Medulla oblongata (tissue), 1 donor: ENCODE measurements around the gene RFX1.
"Not testable (repeated sequence)": the region's sequence is repeated elsewhere in the genome, so short reads cannot be mapped to it uniquely, and the experiment has no call there.

ENCODE experiments used
- DNase-seq: peaks from one replicate; pipeline ENCODE4 v3.0.0-alpha.2; 2015; ENCODE audit errors: extremely low spot score

Gene RFX1

DNA sequence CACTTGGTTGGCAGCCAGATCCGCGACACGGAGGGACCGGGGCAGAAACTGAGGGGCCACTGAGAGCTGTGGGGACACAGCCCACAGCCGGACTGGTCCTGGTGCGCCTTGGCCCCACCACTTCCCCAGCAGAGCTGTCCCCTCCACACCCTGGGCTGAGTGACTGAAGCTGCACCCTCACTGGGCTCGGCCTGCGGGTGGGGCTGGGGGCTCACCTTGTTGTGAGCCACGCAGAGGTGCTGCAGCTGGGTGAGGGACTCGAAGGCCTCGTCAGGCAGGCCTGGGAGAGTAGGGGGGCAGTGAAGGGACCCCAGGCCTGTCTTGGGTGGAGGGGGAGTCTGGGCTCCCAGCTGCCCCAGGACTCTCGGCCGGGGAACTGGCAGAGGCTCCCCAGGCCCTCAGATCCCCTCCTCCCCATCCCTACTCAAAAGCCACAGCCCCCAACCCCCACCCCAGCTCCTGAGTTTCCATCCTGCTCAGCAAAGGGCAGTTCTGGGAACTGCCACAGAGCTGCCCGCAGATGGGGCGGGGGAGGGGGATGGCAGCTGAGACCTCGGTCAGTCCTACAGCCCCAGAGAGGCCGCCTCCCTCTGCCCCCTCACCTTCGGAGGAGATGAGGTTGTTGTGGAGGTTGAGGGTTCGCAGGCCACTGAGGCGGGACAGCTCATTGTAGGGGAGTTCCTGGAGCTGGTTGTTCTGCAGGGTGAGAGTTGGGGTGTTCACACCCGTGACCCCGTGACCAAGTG is 70.2 kb downstream of the RFX1 start:
- DNase-seq = no peak

DNA sequence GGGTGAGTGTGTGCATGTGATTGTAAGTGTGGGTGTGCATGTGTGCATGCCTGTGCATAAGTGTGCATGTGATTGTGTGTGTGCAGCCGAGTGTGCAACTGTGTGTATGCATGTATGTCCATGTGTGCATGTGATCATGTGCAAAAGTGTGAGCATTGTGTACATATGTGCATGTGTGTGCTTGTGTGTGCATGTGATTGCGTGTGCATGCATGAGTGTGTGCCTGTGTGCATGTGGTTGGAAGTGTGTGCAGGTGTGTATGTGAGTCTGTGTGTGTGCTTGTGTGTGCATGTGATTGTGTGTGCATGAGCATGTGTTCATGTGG is 71.4 kb downstream of the RFX1 start:
- DNase-seq = no peak

DNA sequence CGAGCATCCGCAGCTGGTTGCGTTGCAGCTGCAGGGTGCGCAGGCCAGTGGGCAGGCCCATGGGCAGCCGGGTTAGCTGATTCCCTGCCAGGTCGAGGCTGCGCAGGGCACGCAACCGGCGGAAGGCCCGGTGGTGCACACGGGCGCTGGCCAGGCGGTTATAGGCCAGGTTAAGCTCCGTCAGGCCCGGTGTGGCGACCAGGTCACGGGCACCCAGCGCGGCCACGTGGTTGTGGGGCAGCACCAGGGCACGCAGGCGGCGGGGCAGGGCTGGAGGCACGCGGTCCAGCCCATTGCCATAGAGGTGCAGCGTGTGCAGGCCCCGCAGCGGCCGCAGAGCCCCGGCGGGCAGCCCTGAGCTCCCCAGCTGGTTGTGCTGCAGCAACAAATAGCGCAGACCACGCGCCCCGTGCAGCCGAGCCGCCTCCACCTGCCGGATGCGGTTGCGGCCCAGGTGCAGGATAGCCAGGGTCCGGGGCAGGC is 73.2 kb downstream of the RFX1 start:
- no peak for DNase-seq

DNA sequence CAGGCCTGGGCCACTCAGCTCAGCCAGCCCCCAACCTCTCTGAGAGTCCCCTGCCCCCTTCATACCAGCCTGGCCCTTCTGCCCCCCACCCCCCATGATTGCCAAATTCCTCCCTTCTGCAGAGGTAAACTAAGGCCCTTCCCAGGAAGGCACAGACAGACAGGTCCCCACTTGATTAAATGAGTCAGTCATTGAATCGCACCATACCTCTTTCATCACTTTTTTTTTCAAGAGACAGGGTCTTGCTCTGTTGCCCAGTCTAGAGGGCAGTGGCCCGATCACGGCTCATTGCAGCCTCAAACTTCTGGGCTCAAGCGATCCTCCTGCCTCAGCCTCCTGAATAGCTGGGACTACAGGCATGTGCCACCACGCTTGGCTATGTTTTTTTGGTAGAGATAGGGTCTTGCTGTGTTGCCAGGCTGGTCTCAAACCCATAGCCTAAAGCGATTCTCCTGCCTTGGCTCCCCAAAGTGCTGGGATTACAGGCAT is 73.9 kb downstream of the RFX1 start:
- DNase-seq = no peak

DNA sequence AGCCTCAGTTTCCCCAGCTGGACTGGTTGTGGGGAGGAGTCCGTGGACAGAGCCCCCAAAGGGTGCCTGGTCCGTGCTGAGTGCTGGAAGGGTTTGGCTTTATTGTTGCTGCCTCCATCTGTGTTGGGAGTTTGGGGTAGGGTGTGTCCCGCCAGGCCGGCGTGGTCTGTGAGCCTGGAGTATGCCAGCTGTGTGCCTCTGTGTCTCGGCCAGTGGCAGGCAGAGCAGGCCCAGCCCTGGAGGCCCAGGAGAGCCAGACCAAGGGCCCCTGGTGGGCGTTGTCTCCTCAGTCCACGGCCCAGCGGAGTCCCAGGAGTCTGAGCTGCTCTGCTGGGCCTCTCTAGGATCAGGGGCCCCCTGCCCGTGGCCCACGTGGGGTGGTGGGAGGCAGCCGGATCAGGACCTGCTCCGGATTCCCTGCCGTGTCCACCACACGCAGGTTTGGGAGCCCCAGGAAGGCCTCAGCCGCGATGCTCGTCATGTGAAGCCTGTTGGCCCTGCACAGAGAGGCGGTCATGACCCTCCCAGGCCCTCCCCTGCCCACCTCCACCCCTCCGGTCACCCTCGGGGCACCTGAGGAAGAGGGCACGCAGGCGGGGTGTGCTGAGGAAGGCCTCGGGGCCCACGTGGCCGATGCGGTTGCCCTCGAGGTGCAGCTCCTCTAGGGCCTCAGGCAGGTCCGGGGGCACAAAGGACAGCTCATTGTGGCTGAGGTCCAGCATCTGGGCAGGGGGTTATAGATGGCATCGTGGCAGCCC is 74.5 kb downstream of the RFX1 start:
- DNase-seq = no peak

DNA sequence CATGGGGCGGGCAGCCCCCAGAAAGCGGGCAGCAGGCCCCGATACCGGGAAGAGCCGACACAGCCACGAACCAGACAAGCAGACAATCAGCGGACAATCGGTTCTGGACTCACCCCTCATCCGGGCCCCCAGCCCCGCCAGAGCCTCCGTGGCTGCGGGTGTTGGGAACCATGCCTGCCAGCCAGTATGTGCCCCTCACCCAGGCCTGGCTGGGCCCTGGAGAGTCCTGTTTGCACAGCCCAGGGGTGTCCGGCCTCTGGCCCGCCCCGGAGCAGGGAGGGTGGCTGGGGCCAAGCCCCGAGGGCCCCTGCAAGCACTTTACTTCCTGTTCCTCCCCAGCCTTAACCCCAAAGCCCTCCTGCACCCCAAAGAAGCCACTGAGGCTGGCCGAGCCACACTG is 75.7 kb downstream of the RFX1 start:
- no peak for DNase-seq

DNA sequence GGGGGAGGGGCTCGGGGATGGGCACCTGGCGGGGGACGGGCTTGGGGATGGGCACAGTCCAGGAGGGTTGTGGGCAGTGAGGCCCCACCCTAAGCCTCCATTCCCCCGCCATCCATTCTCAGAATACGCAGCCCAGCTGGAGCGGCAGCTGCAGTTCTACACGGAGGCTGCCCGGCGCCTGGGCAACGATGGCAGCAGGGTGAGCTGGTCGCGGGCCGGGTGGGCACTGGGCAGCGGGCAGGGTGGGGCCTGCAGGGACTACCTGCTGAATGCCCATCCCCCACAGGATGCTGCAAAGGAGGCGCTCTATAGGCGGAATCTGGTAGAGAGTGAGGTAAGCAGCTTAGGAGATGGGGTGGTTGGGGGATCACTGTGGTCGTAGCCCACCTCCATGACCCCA is 76.2 kb downstream of the RFX1 start:
- no peak for DNase-seq

DNA sequence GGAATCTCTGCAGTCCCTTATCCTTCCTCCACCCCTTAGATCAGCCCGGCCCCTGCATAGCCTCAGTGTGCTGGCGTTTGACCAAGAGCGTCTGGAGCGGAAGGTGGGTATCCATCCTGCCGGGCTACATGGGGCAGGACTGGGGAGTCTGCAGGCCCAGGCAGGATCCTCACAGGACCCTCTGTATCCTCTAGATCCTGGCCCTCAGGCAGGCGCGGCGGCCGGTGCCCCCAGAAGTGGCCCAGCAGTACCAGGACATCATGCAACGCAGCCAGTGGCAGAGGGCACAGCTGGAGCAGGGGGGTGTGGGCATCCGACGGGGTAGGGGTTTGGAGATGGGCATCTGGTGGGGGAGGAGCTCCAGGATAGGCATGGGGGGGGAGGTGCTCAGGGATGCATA is 76.8 kb downstream of the RFX1 start:
- DNase-seq = no peak

DNA sequence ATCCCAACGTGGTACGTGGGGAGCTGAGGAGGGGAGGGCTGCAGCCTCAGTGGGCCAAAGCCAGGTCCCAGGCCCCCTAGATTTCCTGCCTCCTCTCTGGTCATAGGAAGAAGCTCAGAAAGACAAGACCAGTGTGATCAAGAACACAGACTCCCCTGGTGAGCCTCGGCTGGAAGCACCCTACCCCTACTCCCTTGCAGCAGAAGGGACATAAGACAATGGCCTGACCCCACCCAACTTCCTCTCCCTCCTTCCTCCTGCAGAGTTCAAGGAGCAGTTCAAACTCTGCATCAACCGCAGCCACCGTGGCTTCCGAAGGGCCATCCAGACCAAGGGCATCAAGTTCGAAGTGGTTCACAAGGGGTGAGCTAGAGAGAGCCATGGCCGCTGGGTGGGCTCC is 79.4 kb downstream of the RFX1 start:
- no peak for DNase-seq

DNA sequence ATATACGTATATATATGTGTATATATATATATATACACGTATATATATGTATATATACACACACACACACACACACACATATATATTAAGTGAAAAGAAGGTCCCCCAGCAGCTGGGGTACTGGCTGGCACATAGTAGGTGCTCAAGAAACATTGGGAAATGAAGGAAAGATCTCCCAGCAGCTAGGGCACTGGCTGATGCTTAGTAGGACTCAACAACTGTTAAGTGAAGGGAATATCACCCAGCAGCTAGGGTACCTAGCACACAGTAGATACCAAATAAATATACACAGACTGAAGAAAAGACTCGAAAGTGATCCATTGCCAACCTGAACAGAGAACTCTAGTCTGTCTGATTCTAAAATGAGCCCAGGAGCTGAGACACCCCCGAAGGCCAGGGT is 80.1 kb downstream of the RFX1 start:
- DNase-seq = no peak

DNA sequence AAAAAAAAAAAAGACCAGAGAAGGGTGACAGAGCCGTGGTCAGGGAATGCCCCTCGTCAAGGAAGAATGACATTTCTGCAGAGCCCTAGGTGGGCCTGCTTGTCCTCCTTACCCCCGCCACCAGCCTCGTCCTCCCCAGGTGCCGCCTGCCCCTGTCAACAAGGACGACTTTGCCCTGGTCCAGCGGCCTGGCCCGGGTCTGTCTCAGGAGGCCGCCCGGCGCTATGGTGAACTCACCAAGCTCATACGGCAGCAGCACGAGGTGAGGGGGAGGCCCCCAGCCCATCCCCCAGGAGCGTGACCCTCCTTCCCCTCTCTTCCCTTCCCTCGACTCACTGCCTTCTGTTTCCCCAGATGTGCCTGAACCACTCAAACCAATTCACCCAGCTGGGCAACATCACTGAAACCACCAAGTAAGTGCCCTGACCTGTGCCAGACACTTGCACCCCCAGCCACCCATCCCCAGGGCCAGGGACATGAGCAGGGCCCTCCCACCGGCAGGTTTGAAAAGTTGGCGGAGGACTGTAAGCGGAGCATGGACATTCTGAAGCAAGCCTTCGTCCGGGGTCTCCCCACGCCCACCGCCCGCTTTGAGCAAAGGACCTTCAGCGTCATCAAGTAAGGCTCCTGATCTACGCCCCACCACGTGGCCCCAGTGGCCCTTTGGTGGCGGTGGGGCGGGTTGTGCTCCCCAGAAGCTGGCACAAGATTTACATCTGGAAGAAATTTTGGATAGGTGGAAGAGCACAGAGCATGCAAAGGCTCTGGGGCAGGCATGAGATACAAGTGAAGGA is 82.7 kb downstream of the RFX1 start:
- DNase-seq = no peak

DNA sequence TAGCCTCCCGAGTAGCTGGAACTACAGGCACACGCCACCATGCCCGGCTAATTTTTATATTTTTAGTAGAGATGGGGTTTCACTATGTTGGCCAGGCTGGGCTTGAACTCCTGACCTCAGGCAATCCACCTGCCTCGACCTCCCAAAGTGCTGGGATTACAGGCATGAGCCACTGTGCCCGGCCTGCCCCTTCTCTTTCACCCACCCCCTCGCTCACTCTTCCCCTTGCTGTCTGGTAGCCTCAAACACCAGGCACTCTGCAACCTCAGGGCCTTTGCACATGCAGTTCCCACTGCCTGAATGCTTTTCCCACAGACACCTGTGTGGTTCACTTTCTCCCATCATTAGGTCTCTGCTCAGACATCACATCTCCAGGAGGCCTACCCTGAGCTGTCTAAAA is 84.0 kb downstream of the RFX1 start:
- DNase-seq = not testable (repeated sequence)

DNA sequence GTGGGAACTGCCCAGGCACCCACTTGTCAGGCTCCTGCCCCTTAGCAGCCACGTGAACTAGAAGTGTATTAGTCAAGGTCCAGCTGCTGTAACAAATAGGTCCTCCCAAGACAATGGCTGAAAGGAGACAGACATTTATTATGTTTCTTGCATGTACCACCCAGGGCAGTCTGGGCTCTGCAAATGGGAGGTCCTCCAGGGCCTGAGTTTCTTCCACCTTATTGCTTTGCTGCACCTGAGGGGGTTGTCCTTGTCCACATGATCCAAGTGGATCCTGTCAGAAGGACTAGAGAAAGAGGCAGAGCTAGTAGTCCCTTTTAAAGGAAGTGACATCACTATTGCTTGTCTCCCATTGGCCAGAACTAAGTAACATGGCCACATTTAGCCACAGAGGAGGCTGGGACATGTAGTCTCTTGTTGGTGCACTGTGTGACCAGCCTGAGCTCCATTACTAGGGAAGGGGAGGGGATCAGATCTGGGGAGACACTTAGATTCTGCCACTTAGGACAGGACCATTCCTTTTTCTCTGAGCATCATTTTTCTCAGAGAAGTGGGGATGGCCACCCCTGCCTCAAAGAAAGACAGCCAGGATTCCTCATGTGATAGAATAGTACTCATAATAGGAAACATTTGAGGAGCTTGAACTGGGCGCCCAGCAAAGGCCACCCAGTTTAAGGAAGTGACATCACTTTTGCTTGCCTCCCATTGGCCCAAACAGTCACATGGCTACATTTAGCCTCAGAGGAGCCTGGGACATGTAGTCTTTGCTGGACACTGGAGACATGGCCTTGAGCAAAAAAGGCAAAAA is 85.0 kb downstream of the RFX1 start:
- peak; percentile 27 for DNase-seq

DNA sequence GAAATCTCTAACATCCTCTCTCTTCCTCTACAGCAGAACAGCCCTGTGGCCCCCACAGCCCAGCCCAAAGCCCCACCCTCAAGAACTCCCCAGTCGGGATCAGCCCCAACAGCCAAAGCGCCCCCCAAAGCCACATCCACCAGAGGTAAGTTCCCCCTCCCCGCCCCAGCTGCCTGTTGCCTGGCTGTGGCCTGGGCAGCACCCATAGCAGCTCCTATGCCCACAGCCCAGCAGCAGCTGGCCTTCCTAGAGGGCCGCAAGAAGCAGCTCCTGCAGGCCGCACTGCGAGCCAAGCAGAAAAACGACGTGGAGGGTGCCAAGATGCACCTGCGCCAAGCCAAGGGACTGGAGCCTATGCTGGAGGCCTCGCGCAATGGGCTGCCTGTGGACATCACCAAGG is 85.6 kb downstream of the RFX1 start:
- DNase-seq = no peak

DNA sequence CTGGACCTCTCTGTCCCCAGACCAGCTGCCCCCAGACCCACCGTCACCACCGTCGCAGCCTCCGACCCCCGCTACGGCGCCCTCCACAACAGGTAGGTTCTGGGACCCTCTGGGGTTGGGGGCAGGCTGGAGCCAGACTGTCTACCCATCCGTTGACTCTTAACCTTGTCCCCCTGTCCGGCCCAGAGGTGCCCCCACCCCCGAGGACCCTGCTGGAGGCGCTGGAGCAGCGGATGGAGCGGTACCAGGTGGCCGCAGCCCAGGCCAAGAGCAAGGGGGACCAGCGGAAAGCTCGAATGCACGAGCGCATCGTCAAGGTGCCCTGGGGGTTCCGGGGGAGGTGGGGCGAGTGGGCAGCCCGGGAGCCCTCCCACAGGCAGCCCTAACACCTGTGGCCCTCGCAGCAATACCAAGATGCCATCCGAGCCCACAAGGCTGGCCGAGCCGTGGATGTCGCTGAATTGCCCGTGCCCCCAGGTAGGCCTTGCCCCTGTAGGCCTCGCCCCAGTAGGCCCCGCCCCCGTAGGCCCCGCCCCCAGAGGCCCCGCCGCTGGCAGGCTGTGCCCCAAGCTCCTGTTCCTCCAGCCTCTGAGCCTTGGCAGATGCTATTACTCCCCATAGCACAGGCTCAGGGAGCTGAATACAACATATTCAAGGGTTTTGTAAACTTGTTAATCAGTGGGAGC is 87.3 kb downstream of the RFX1 start:
- DNase-seq = no peak

DNA sequence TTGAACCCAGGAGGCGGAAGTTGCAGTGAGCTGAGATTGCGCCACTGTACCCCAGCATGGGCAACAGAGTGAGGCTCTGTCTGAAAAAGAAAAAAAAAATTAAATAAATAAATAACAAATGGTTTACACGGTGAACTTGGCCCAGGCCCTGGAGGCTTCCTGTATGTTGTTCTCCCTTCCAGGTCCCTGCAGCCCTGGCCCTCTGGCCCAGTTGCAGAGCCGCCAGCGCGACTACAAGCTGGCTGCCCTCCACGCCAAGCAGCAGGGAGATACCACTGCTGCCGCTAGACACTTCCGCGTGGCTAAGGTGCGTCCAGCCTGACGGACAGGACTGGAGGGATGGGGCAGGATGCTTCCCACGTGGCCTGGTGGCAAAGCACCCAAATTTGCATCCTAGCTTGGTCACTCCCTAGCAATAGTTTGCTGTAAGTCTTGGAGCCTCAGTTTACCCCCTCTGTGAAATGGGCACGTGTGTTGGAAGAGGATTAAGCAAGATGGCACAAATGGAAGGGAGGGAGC is 88.2 kb downstream of the RFX1 start:
- no peak for DNase-seq

DNA sequence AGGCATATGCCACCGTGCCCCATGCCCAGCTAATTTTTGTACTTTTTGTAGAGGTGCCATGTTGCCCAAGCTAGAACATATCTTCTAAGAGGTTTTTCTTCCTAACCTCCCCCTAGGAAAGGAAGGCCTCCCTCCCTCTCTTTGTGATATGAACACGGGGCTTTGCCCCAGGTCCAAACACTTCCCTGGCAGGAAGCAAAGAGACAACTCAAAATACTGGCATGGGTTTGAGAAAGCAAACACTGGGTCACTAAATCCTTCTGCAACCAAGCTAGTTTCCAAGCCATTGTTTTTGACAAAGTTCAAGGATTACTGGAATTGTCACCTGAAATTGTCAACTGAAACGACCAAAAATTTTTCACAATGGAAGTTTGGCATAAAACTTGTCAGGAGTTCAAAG is 91.3 kb downstream of the RFX1 start:
- no peak for DNase-seq

DNA sequence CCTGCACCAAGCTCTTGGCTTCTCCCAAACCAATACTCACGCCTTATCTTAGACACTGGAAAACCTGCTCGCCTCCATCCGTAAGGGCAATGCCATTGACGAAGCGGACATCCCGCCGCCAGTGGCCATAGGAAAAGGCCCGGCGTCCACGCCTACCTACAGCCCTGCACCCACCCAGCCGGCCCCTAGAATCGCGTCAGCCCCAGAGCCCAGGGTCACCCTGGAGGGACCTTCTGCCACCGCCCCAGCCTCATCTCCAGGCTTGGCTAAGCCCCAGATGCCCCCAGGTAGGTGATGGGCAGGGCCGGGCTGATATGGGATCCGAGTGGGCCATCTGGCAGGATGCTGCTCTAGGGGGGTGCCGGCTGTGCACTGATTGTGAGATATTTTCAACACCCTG is 92.8 kb downstream of the RFX1 start:
- no peak for DNase-seq
